SIG-M5 treated with dmso at 0.1 percent for 504 hours (cell line): ENCODE data around the gene MARK2.

ENCODE experiments used
- DNase-seq: peaks from one replicate; lab custom pipeline; 2025; ENCODE audit not compliant: unreplicated experiment; lab: John Stamatoyannopoulos, UW

The MARK2 gene

GRCh38 chr11:63829823-63830489, 9.0 kb upstream of the MARK2 start:
- DNase-seq, result peak; percentile 26

- DNase-seq, result no peak
Observed at GRCh38 chr11:63831326-63831725, 7.6 kb upstream of the MARK2 start.

GRCh38 chr11:63832336-63832735, 6.6 kb upstream of the MARK2 start:
- no peak for DNase-seq

- DNase-seq, result no peak
Observed at GRCh38 chr11:63833048-63833447, 5.9 kb upstream of the MARK2 start.

- DNase-seq, result no peak
Observed at GRCh38 chr11:63834535-63835157, 4.3 kb upstream of the MARK2 start.

- DNase-seq, result no peak
Observed at GRCh38 chr11:63835158-63835545, 3.8 kb upstream of the MARK2 start.

- peak; percentile 63 for DNase-seq
Observed at GRCh38 chr11:63837027-63837688, 1.8 kb upstream of the MARK2 start.

- no peak for DNase-seq
Observed at GRCh38 chr11:63837739-63838138, 1.2 kb upstream of the MARK2 start.

- DNase-seq, result no peak
Observed at GRCh38 chr11:63838150-63838677, 696 bp upstream of the MARK2 start.

- peak; percentile 76 for DNase-seq
Observed at GRCh38 chr11:63839508-63840355, 822 bp downstream of the MARK2 start.

- no peak for DNase-seq
Observed at GRCh38 chr11:63840356-63841060, 1.6 kb downstream of the MARK2 start.

- no peak for DNase-seq
Observed at GRCh38 chr11:63841554-63841953, 2.6 kb downstream of the MARK2 start.

- DNase-seq, result no peak
Observed at GRCh38 chr11:63843041-63843440, 4.1 kb downstream of the MARK2 start.

GRCh38 chr11:63844836-63845235, 5.9 kb downstream of the MARK2 start:
- no peak for DNase-seq

GRCh38 chr11:63845303-63845702, 6.4 kb downstream of the MARK2 start:
- DNase-seq, result no peak

GRCh38 chr11:63845911-63846310, 7.0 kb downstream of the MARK2 start:
- DNase-seq, result no peak

GRCh38 chr11:63846897-63847296, 8.0 kb downstream of the MARK2 start:
- DNase-seq, result no peak

GRCh38 chr11:63847363-63847762, 8.5 kb downstream of the MARK2 start:
- DNase-seq, result peak; percentile 38

GRCh38 chr11:63849691-63850090, 10.8 kb downstream of the MARK2 start:
- no peak for DNase-seq

GRCh38 chr11:63850920-63851319, 12.0 kb downstream of the MARK2 start:
- no peak for DNase-seq

GRCh38 chr11:63851364-63851763, 12.5 kb downstream of the MARK2 start:
- no peak for DNase-seq
